ENCODE measurements around the gene QRICH1.

GRCh38 chr3:49030321-49030720, 63.5 kb downstream of the QRICH1 start:
- TF ChIP-seq CTCF (IDR thresholded peaks at IDR 0.05; ENCODE audit: low read depth, low read length, poor library complexity, severe bottlenecking) (no peak), EZH2phosphoT487 (IDR thresholded peaks at IDR 0.05; ENCODE audit: borderline replicate concordance, low read length) (no peak)

Measured in DOHH2 (cell line).